H1 (cell line): ENCODE results near the gene RFC1. TPM values are rescaled to one million over a fixed set of nuclear protein-coding genes. Genes with fewer than 3 reads are reported as not detected.

Source experiments
- CTCF ChIA-PET: fragments of 300-600 bp; sonication (Branson Sonifier 250); formaldehyde crosslinking; loops from one replicate; lab custom pipeline; 2021; ENCODE audit not compliant: partially characterized antibody; lab: Charles Lee
- POLR2A ChIA-PET: fragments of 300-600 bp; sonication (Branson Sonifier 250); formaldehyde crosslinking; loops from one replicate; lab custom pipeline; 2021; ENCODE audit warnings: inconsistent platforms; ENCODE audit not compliant: partially characterized antibody; lab: Charles Lee
- DNase-seq, 2 experiments: peaks; one replicate each; pipeline versions ENCODE4 v3.0.0 to v3.0.0-alpha.2; 2010 to 2022; ENCODE audit warnings: low spot score in 2 of 2, low read depth in 1 of 2, mixed read lengths in 1 of 2
- FAIRE-seq: peaks from 2 replicates; lab custom pipeline; 2011; peaks lifted over from hg19 to GRCh38; lab: Jason Lieb, UNC
- H2AFZ ChIP-seq: 2 replicates; pipeline ENCODE4 v1.8.1; 2012; ENCODE audit warnings: low read length, inconsistent platforms
- H2AK5ac ChIP-seq: 2 replicates; pipeline ENCODE4 v1.6.1; 2013; ENCODE audit warnings: low read depth, low read length
- H2BK120ac ChIP-seq: replicated peaks from 2 replicates; pipeline ENCODE3; 2013; ENCODE audit warnings: low read depth, low read length, inconsistent platforms
- H2BK12ac ChIP-seq: 2 replicates; pipeline ENCODE4 v1.6.1; 2013; ENCODE audit warnings: low read depth, low read length
- H2BK15ac ChIP-seq: 2 replicates; pipeline ENCODE4 v1.6.1; 2013; ENCODE audit warnings: low read length
- H2BK20ac ChIP-seq: 2 replicates; pipeline ENCODE4 v1.6.1; 2013; ENCODE audit warnings: low read length
- H2BK5ac ChIP-seq: 2 replicates; pipeline ENCODE4 v1.6.1; 2013; ENCODE audit warnings: low read depth, low read length
- H3K14ac ChIP-seq: 2 replicates; pipeline ENCODE4 v1.6.1; 2013; ENCODE audit warnings: inconsistent platforms; ENCODE audit not compliant: insufficient read length
- H3K18ac ChIP-seq: 2 replicates; pipeline ENCODE4 v1.6.1; 2013; ENCODE audit warnings: low read length; ENCODE audit errors: extremely low read depth
- H3K23ac ChIP-seq: 2 replicates; pipeline ENCODE4 v1.6.1; 2013; ENCODE audit warnings: inconsistent platforms; ENCODE audit not compliant: insufficient read length
- H3K23me2 ChIP-seq: 2 replicates; pipeline ENCODE4 v1.6.1; 2013; ENCODE audit warnings: low read depth, low read length
- H3K27ac ChIP-seq: 2 replicates; pipeline ENCODE4 v1.6.1; 2011; ENCODE audit warnings: low read depth, low read length, inconsistent platforms
- H3K27me3 ChIP-seq, 4 experiments: replicated peaks in 1 of 4; 1 replicate in 1 of 4; 2 replicates in 3 of 4; pipeline versions ENCODE4 v1.6.1 to v1.8.1; 2011 to 2013; ENCODE audit warnings: low read length in 3 of 4, mild to moderate bottlenecking in 3 of 4, inconsistent platforms in 2 of 4, mixed read lengths in 2 of 4, moderate library complexity in 1 of 4; ENCODE audit not compliant: control insufficient read depth in 3 of 4, insufficient read depth in 3 of 4; ENCODE audit errors: extremely low read depth in 1 of 4
- H3K36me3 ChIP-seq, 4 experiments: 2 replicates each; pipeline versions ENCODE4 v1.6.1 to v1.8.1; 2011 to 2013; ENCODE audit warnings: mild to moderate bottlenecking in 4 of 4, low read length in 3 of 4, moderate library complexity in 2 of 4, control low read depth in 1 of 4, inconsistent platforms in 1 of 4; ENCODE audit not compliant: insufficient read depth in 4 of 4, control insufficient read depth in 2 of 4
- H3K4ac ChIP-seq: replicated peaks from 2 replicates; pipeline ENCODE3; 2013; ENCODE audit warnings: low read length, low read depth, mixed read lengths, inconsistent platforms; ENCODE audit not compliant: insufficient read length
- H3K4me1 ChIP-seq, 4 experiments: replicated peaks in 1 of 4; 1 replicate in 1 of 4; 2 replicates in 3 of 4; pipeline versions ENCODE4 v1.6.1 to v1.8.1; 2011 to 2013; ENCODE audit warnings: low read length in 3 of 4, inconsistent platforms in 2 of 4, mixed read lengths in 1 of 4; ENCODE audit not compliant: insufficient read depth in 4 of 4, control insufficient read depth in 3 of 4
- H3K4me2 ChIP-seq, 2 experiments: 2 replicates each; pipeline versions ENCODE4 v1.6.1 to v1.8.1; 2011 to 2013; ENCODE audit warnings: low read depth in 2 of 2, low read length in 2 of 2, control low read depth in 1 of 2, inconsistent platforms in 1 of 2, mild to moderate bottlenecking in 1 of 2; ENCODE audit not compliant: insufficient read depth in 1 of 2
- H3K4me3 ChIP-seq, 4 experiments: fragments of 200-600, 300-600 bp in 1 of 4; sonication (generic), shearing (Covaris generic), sonication (Bioruptor Twin) in 1 of 4; 2 replicates each; pipeline versions ENCODE4 v1.5.1 to v1.8.1; 2011 to 2016; ENCODE audit warnings: low read length in 4 of 4, low read depth in 3 of 4, control low read depth in 2 of 4, inconsistent platforms in 2 of 4, mild to moderate bottlenecking in 2 of 4, mixed read lengths in 1 of 4, moderate library complexity in 1 of 4; ENCODE audit not compliant: insufficient read depth in 2 of 4; ENCODE audit errors: extremely low read depth in 1 of 4
- H3K56ac ChIP-seq: replicated peaks from 2 replicates; pipeline ENCODE3; 2013; ENCODE audit warnings: low read depth, mild to moderate bottlenecking, mixed read lengths, low read length, inconsistent platforms; ENCODE audit not compliant: insufficient read length
- H3K79me1 ChIP-seq: 2 replicates; pipeline ENCODE4 v1.6.1; 2013; ENCODE audit warnings: low read depth, low read length, control low read depth
- H3K79me2 ChIP-seq, 2 experiments: 2 replicates each; pipeline versions ENCODE4 v1.6.1 to v1.8.1; 2012 to 2013; ENCODE audit warnings: low read length in 2 of 2, mild to moderate bottlenecking in 2 of 2, inconsistent platforms in 1 of 2; ENCODE audit not compliant: insufficient read depth in 2 of 2, control insufficient read depth in 1 of 2
- H3K9ac ChIP-seq, 4 experiments: replicated peaks in 1 of 4; 1 replicate in 1 of 4; 2 replicates in 3 of 4; pipeline versions ENCODE4 v1.6.1 to v1.8.1; 2011 to 2013; ENCODE audit warnings: low read depth in 3 of 4, low read length in 3 of 4, control low read depth in 2 of 4, mild to moderate bottlenecking in 2 of 4, moderate library complexity in 2 of 4, inconsistent platforms in 1 of 4; ENCODE audit errors: extremely low read depth in 1 of 4
- H3K9me3 ChIP-seq, 2 experiments: 2 replicates each; pipeline versions ENCODE4 v1.6.1 to v1.8.1; 2012 to 2013; ENCODE audit warnings: mild to moderate bottlenecking in 2 of 2, moderate library complexity in 2 of 2, control low read depth in 1 of 2, inconsistent platforms in 1 of 2, low read depth in 1 of 2, low read length in 1 of 2, mixed read lengths in 1 of 2; ENCODE audit not compliant: insufficient read depth in 2 of 2
- H4K20me1 ChIP-seq, 2 experiments: replicated peaks in 1 of 2; 2 replicates each; pipeline versions ENCODE3 to v1.8.1; 2011 to 2013; ENCODE audit warnings: inconsistent platforms in 2 of 2, low read length in 2 of 2, mild to moderate bottlenecking in 1 of 2; ENCODE audit not compliant: insufficient read depth in 2 of 2, control insufficient read depth in 1 of 2
- H4K5ac ChIP-seq: 2 replicates; pipeline ENCODE4 v1.6.1; 2013; ENCODE audit warnings: low read length, low read depth, mixed read lengths, inconsistent platforms; ENCODE audit not compliant: insufficient read length
- H4K8ac ChIP-seq: 2 replicates; pipeline ENCODE4 v1.8.0; 2013; ENCODE audit warnings: mild to moderate bottlenecking, moderate library complexity, low read length, inconsistent platforms; ENCODE audit not compliant: insufficient read depth; ENCODE audit errors: extremely low read depth
- H4K91ac ChIP-seq: replicated peaks from 2 replicates; pipeline ENCODE3; 2013; ENCODE audit warnings: low read length, mixed read lengths, inconsistent platforms; ENCODE audit not compliant: insufficient read length
- CREB1 ChIP-seq: IDR thresholded peaks from 2 replicates; pipeline ENCODE4 v1.6.1; 2012; ENCODE audit warnings: inconsistent platforms
- MAX ChIP-seq: IDR thresholded peaks from 2 replicates; pipeline ENCODE4 v1.6.1; 2012; ENCODE audit warnings: inconsistent platforms
- PHF8 ChIP-seq: fragments of 200-600 bp; sonication (generic); conservative IDR thresholded peaks from 2 replicates; pipeline ENCODE4 v1.7.1; 2012; ENCODE audit warnings: low read depth, mild to moderate bottlenecking, inconsistent platforms, low read length, moderate library complexity
- POLR2A ChIP-seq, 2 experiments: IDR thresholded peaks; 1 replicate in 1 of 2; 2 replicates in 1 of 2; pipeline ENCODE4 v1.6.1; 2011; ENCODE audit warnings: low read depth in 2 of 2, low read length in 2 of 2, mild to moderate bottlenecking in 2 of 2; ENCODE audit errors: control extremely low read depth in 1 of 2
- POLR2AphosphoS5 ChIP-seq: IDR thresholded peaks from 2 replicates; pipeline ENCODE4 v1.6.1; 2011; ENCODE audit warnings: low read depth, low read length
- POU5F1 ChIP-seq: IDR thresholded peaks from 2 replicates; pipeline ENCODE4 v1.6.1; 2011; ENCODE audit warnings: low read depth, mild to moderate bottlenecking, low read length, moderate library complexity
- SIN3A ChIP-seq, 2 experiments: IDR thresholded peaks in 1 of 2; conservative IDR thresholded peaks in 1 of 2; 2 replicates each; pipeline ENCODE4 v1.6.1; 2011 to 2012; ENCODE audit warnings: low read length in 2 of 2, improper control_type of control experiment in 1 of 2, low read depth in 1 of 2, mild to moderate bottlenecking in 1 of 2
- SIRT6 ChIP-seq: IDR thresholded peaks from one replicate; pipeline ENCODE4 v1.7.1; 2012; ENCODE audit warnings: low read length, inconsistent platforms
- SP2 ChIP-seq: IDR thresholded peaks from 2 replicates; pipeline ENCODE4 v1.6.1; 2012; ENCODE audit warnings: mild to moderate bottlenecking, low read length, inconsistent platforms
- TBP ChIP-seq: IDR thresholded peaks from 2 replicates; pipeline ENCODE4 v1.6.1; 2011; ENCODE audit warnings: low read depth, low read length, improper control_type of control experiment
- YY1 ChIP-seq: IDR thresholded peaks from 2 replicates; pipeline ENCODE4 v1.6.1; 2011; ENCODE audit warnings: low read depth, mild to moderate bottlenecking, low read length
- WGBS, 2 experiments: shearing (Covaris generic) in 1 of 2; methylation state at CpG; one replicate each; pipeline versions ENCODE4 v1.1.6 to v1.1.7; 2013 to 2015; ENCODE audit warnings: low lambda C conversion rate in 2 of 2, mixed read lengths in 2 of 2, inconsistent platforms in 1 of 2, low coverage in 1 of 2, missing lambda C conversion rate in 1 of 2; ENCODE audit not compliant: insufficient replicate concordance in 2 of 2, insufficient coverage in 1 of 2, insufficient read length in 1 of 2; ENCODE audit errors: extremely low coverage in 1 of 2, missing lambda C conversion rate in 1 of 2; 5-methylcytosine and 5-hydroxymethylcytosine counted together
- polyA plus RNA-seq, 7 experiments: library from polyadenylated mRNA; depleted of rRNA in 3 of 7; stranded (reverse) in 5 of 7; unstranded in 2 of 7; fragments of >200 nt in 5 of 7; fragments of 200-250 nt in 2 of 7; gene quantifications; 1 replicate in 5 of 7; 2 replicates in 1 of 7; 4 replicates in 1 of 7; pipeline versions ENCODE4 v1.2.1 to v1.2.3, GENCODE V29; 2011 to 2013; ENCODE audit warnings: missing spikeins in 2 of 7, mixed read lengths in 2 of 7
- total RNA-seq: library from RNA; stranded (reverse); fragmentation: NEBNext Ultra II Directional; extraction: Animal tissue kit (Norgen Biotek cat#: 25700); gene quantifications from 2 replicates; pipeline ENCODE4 v1.2.1, GENCODE V29; 2021

Gene RFC1
- total and polyA plus RNA-seq, 2 of the 8 experiments (the other 6 are each of a cell fraction or from before 2014, with no cell fraction given): 16.0 to 83.8 TPM

- H3K27ac ChIP-seq: no peak overlapping the region
- H3K36me3 ChIP-seq: peaks cover 0 to 25% (median 5%) of the 10 kb centered on the region in 4 experiments; a peak in 4 of 8 replicates
- ChIA-PET CTCF (interaction anchor here (0.6 kb wide), 2 partner anchors 392 to 1044 kb away, joined by 3 read pairs; no protein-coding TSS in a partner anchor), POLR2A (no interaction called here)
- H4K20me1 ChIP-seq: no peaks in the 10 kb centered on the region
- no peak overlapping the region for H2AK5ac ChIP-seq
- H3K23ac ChIP-seq: no peak overlapping the region
- H3K4me3 ChIP-seq: no peak overlapping the region
- no peaks in the 10 kb centered on the region for H3K79me1 ChIP-seq
- H2BK120ac ChIP-seq: no peak overlapping the region
- H3K4me2 ChIP-seq: no peak overlapping the region
- no peak overlapping the region for H2BK5ac ChIP-seq
- H2BK20ac ChIP-seq: no peak overlapping the region
- H2BK15ac ChIP-seq: no peak overlapping the region
- no peaks in the 10 kb centered on the region for H3K4me1 ChIP-seq
- no peak overlapping the region for H3K14ac ChIP-seq
- H2AFZ ChIP-seq: no peak overlapping the region
- H2BK12ac ChIP-seq: no peak overlapping the region
- H3K4ac ChIP-seq: no peak overlapping the region
- no peak overlapping the region for H3K18ac ChIP-seq
- no peaks in the 10 kb centered on the region for H3K27me3 ChIP-seq
- no peak for DNase-seq
- no peak overlapping the region for H4K91ac ChIP-seq
- H4K5ac ChIP-seq: no peak overlapping the region
- FAIRE-seq: no peak
- H3K9me3 ChIP-seq: no peaks in the 10 kb centered on the region
- no peak for TF ChIP-seq YY1
- TF ChIP-seq TBP: no peak
- TF ChIP-seq SP2: no peak
- no peak for TF ChIP-seq PHF8
- no peak for TF ChIP-seq CREB1
- no peak for TF ChIP-seq MAX
- no peak for TF ChIP-seq POLR2AphosphoS5
- no peak for TF ChIP-seq SIN3A (conservative IDR thresholded peaks at IDR 0.05 in 1 of 2, IDR thresholded peaks at IDR 0.05 in 1 of 2; ENCODE audit: low read depth in 1 of 2, low read length in 2 of 2)
- no peak for TF ChIP-seq POLR2A (IDR thresholded peaks at IDR 0.05; ENCODE audit: control extremely low read depth in 1 of 2, low read depth in 2 of 2, low read length in 2 of 2)
- TF ChIP-seq POU5F1: no peak
- TF ChIP-seq SIRT6: no peak
- WGBS, 2 experiments: 92% methylated on average over 4 of the region's 4 CpGs; no CpG with 5 or more reads in 1 of the 2 experiments
- no peaks in the 10 kb centered on the region for H3K79me2 ChIP-seq
- no peak overlapping the region for H3K56ac ChIP-seq
- no peak overlapping the region for H3K9ac ChIP-seq
- H3K23me2 ChIP-seq: no peaks in the 10 kb centered on the region
- H4K8ac ChIP-seq: no peak overlapping the region
Observed at GRCh38 chr4:39274503-39274902, 91.7 kb downstream of the RFC1 start.
